Testis (tissue), 3 donors: Measurements from ENCODE around the gene PPM1L. TPM values are rescaled to one million over a fixed set of nuclear protein-coding genes. Genes with fewer than 3 reads are reported as not detected.
"Not testable (repeated sequence)": the region's sequence is repeated elsewhere in the genome, so short reads cannot be mapped to it uniquely, and the experiment has no call there.

Source experiments
- DNase-seq: peaks from one replicate; pipeline ENCODE4 v3.0.0-alpha.2; 2019
- H3K27ac ChIP-seq, 2 donors: fragments of 200-600 bp; sonication (generic); one replicate each; pipeline ENCODE4 v1.5.1; 2019
- H3K27me3 ChIP-seq: fragments of 200-600 bp; sonication (generic); one replicate; pipeline ENCODE4 v1.5.1; 2019
- H3K36me3 ChIP-seq: fragments of 200-600 bp; sonication (generic); one replicate; pipeline ENCODE4 v1.5.1; 2017; ENCODE audit warnings: low read depth; ENCODE audit errors: missing control alignments
- H3K4me1 ChIP-seq: fragments of 200-600 bp; sonication (generic); one replicate; pipeline ENCODE4 v1.5.1; 2019
- H3K4me3 ChIP-seq, 2 donors: fragments of 200-600 bp; sonication (generic); one replicate each; pipeline ENCODE4 v1.5.1; 2017 to 2019
- H3K9me3 ChIP-seq: fragments of 200-600 bp; sonication (generic); one replicate; pipeline ENCODE4 v1.5.1; 2017
- POLR2A ChIP-seq: fragments of 450-650 bp; IDR thresholded peaks from one replicate; pipeline ENCODE4 v1.6.1; 2017; ENCODE audit warnings: antibody characterized with exemption, mild to moderate bottlenecking, moderate library complexity
- WGBS, 2 donors: methylation state at CpG; one replicate each; pipeline ENCODE4 v1.1.5; 2018; 5-methylcytosine and 5-hydroxymethylcytosine counted together
- intact Hi-C: fragments of 100-400 bp; cut with DNase I; formaldehyde crosslinking; loops from one replicate; pipeline ENCODE4 v1.15.1; 2023; ENCODE audit warnings: low total_unique reads
- polyA plus RNA-seq: library from polyadenylated mRNA; stranded (reverse); fragments of 350-450 nt; fragmentation: Illumina TruSeq; extraction: RNeasy Lipid Tissue Mini Kit (QIAGEN cat#74804); gene quantifications from one replicate; pipeline ENCODE4 v1.2.3, GENCODE V29; 2014; ENCODE audit warnings: low read depth, low replicate concordance; ENCODE audit not compliant: insufficient read depth
- total RNA-seq, 2 donors: library from RNA; depleted of rRNA; stranded (reverse); fragments of >200 nt; gene quantifications; one replicate each; pipeline ENCODE4 v1.2.3, GENCODE V29; 2016
- TF ChIP-seq, protein P1 (sequence below), 3 experiments: fragments of 450-650 bp in 2 of 3; fragments of 200-600 bp in 1 of 3; sonication (generic) in 1 of 3; IDR thresholded peaks; one replicate each; pipeline ENCODE4 v1.5.1; 2016 to 2019; ENCODE audit warnings: antibody characterized with exemption in 3 of 3, mild to moderate bottlenecking in 2 of 3, moderate library complexity in 1 of 3

The PPM1L gene
- total and polyA plus RNA-seq, 3 donors from 2014 or later: 4.4 to 27.7 (median 19.6) TPM

DNA sequence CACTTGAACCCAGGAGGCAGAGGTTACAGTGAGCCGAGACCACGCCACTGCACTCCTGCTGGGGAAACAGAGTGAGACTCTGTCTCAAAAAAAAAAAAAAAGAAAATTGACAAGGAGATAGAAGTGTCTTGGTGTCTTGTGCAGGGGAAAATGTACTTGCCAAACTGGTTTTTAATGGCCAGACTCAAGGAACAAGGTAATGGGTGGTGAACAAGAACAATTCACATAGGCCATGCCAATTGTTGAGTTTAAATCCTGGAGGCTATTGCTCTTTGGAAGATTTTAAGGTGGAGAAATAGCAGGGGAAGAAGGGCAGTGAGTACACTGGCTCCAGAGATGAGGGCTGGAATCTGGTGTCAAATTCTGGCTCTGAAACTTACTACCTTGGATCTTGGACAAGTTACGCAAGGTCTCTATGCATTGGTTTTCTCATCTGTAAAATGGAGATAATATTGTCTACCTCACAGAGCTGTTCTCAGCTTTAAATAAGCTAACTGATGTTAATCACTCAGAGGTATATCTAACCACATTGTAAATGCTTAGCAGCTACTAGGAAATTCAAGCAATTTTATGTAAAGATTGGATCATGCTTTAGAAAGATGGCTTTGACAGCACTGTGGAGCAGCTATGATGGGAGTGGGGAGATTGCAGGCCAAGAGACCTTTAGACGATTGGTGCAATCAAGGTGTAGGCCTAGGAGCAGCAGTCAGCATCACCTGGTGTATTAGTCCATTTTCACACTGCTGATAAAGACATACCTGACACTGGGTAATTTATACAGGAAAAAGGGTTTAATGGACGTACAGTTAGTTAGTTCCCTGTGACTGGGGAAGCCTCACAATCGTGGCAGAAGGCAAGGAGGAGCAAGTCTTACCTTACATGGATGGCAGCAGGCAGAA, 270.8 kb downstream of the PPM1L start:
- H3K4me1 ChIP-seq: no peaks in the 10 kb centered on the region
- H3K4me3 ChIP-seq: no peak overlapping the region
- intact Hi-C loops: no loop called here
- H3K36me3 ChIP-seq: no peaks in the 10 kb centered on the region
- TF ChIP-seq, protein P1, sequence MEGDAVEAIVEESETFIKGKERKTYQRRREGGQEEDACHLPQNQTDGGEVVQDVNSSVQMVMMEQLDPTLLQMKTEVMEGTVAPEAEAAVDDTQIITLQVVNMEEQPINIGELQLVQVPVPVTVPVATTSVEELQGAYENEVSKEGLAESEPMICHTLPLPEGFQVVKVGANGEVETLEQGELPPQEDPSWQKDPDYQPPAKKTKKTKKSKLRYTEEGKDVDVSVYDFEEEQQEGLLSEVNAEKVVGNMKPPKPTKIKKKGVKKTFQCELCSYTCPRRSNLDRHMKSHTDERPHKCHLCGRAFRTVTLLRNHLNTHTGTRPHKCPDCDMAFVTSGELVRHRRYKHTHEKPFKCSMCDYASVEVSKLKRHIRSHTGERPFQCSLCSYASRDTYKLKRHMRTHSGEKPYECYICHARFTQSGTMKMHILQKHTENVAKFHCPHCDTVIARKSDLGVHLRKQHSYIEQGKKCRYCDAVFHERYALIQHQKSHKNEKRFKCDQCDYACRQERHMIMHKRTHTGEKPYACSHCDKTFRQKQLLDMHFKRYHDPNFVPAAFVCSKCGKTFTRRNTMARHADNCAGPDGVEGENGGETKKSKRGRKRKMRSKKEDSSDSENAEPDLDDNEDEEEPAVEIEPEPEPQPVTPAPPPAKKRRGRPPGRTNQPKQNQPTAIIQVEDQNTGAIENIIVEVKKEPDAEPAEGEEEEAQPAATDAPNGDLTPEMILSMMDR (IDR thresholded peaks at IDR 0.05): no peak
- WGBS, 2 donors: 83 to 87% methylated on average over 6 of the region's 6 CpGs
- H3K27me3 ChIP-seq: no peaks in the 10 kb centered on the region
- H3K9me3 ChIP-seq: no peaks in the 10 kb centered on the region
- H3K27ac ChIP-seq: no peak overlapping the region
- no peak for DNase-seq

DNA sequence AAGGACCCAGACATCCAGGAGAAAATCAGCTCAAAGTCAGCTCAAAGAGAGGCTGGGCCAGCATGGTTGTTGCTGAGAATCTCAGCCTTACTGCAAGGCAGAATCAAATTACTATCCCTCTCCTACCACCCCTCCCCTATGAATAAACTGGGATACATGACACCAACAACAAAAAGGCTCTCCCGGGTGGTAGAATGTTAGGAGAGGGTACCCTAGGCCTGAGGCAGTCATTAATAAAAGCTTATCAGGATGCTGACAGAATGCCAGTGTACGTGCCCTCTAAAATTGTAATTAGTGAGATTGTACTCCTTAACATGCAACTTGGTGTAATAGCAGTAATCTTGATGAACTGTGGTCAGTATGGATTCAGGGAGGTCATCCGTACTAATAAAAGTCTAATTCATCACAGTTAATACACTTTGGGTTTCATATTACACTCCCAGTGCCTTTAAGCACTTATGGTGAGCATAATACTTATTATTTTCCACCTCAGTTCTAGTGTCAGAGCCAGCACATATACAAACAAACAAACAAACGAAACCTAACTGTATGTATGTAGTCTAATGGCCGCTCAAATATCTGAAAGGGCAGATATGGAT, 272.6 kb downstream of the PPM1L start:
- no peak for DNase-seq
- no peak for TF ChIP-seq POLR2A
- TF ChIP-seq, protein P1 (IDR thresholded peaks at IDR 0.05): no peak
- H3K27ac ChIP-seq: no peak overlapping the region
- no peaks in the 10 kb centered on the region for H3K36me3 ChIP-seq
- intact Hi-C loops: no loop called here
- H3K4me3 ChIP-seq: no peak overlapping the region
- no peaks in the 10 kb centered on the region for H3K9me3 ChIP-seq
- H3K27me3 ChIP-seq: no peaks in the 10 kb centered on the region
- 76 to 79% methylated on average over 5 of the region's 5 CpGs for WGBS, 2 donors
- H3K4me1 ChIP-seq: no peaks in the 10 kb centered on the region

DNA sequence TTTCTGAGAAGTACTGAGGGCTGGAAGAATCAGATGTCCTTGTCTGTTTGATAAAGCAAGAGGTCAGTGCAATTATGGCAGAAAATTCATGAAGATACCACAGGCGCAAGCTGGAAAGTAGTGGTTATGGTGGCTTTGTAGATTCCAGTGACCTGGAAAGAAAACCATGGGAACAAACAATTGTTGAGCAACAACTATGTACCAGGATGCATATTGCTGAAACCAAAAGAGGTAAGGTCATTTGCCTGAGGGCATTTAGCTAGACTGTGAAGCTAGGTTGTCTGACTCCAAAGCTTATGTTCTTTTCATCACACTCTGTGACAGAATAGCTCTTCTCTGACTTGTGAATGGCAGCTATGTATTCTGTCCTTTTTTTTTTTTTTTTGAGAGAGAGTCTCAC, 275.1 kb downstream of the PPM1L start:
- H3K4me3 ChIP-seq: no peak overlapping the region
- 79 to 88% methylated on average over 1 of the region's 1 CpG for WGBS, 2 donors
- H3K36me3 ChIP-seq: no peaks in the 10 kb centered on the region
- H3K27ac ChIP-seq: no peak overlapping the region
- intact Hi-C loops: no loop called here
- TF ChIP-seq, protein P1 (IDR thresholded peaks at IDR 0.05): no peak
- no peak for TF ChIP-seq POLR2A
- H3K4me1 ChIP-seq: no peaks in the 10 kb centered on the region
- DNase-seq: no peak
- H3K27me3 ChIP-seq: no peaks in the 10 kb centered on the region
- H3K9me3 ChIP-seq: no peaks in the 10 kb centered on the region

DNA sequence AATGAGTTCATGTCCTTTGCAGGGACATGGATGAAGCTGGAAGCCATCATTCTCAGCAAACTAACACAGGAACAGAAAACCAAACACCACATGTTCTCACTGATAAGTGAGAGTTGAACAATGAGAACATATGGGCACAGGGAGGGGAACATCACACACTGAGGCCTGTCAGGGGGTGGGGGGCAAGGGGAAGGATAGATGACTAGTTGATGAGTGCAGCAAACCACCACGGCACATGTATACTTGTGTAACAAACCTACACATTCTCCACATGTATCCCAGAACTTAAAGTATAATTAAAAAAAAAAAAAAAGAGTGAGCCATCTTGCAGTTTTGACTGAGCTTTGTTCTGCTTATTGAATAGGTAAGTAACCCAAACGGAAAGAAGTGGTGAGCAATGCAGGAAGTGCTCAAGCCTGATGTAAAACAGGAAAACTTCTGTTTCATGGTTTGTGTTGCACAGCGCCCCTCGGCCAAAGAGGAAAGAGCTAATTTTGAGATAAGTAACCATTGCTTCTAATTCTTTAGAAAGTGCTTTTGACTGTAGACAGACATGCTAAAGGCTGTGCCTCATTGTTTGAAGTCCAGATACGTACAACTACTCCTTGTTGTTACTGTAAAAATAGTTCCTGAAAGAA, 279.0 kb downstream of the PPM1L start:
- H3K36me3 ChIP-seq, H3K9me3 ChIP-seq, H3K4me3 ChIP-seq, H3K4me1 ChIP-seq, H3K27me3 ChIP-seq, intact Hi-C loops: not testable (repeated sequence)
- peak overlapping the region; percentile 5 to 51 for H3K27ac ChIP-seq
- peak; percentile 16 for DNase-seq
- WGBS, 2 donors: 38 to 47% methylated on average over 5 of the region's 5 CpGs

GRCh38 chr3:161035711-161036110, 279.7 kb downstream of the PPM1L start:
- TF ChIP-seq, protein P1 (IDR thresholded peaks at IDR 0.05): no peak
- no peak for TF ChIP-seq POLR2A
- H3K27me3 ChIP-seq: no peaks in the 10 kb centered on the region
- H3K27ac ChIP-seq: peak overlapping the region in 1 of 2 donors; percentile 51
- no peaks in the 10 kb centered on the region for H3K36me3 ChIP-seq
- H3K4me1 ChIP-seq: no peaks in the 10 kb centered on the region
- 25 to 26% methylated on average over 2 of the region's 2 CpGs for WGBS, 2 donors
- intact Hi-C loops: no loop called here
- no peaks in the 10 kb centered on the region for H3K9me3 ChIP-seq
- no peak for DNase-seq
- no peak overlapping the region for H3K4me3 ChIP-seq
